HG03520 (cell line): ENCODE results near the gene CAPN11.

ENCODE experiments used
- ATAC-seq: cut with Tn5 transposase; IDR thresholded peaks from one replicate; pipeline ENCODE4 v1.9.1; 2021; ENCODE audit warnings: mild to moderate bottlenecking, moderate library complexity; ENCODE audit not compliant: unreplicated experiment

Gene CAPN11

GRCh38 chr6:44152533-44152932 lies 6.1 kb upstream of the CAPN11 start:
- no peak for ATAC-seq

- no peak for ATAC-seq
Observed at GRCh38 chr6:44154067-44154466, 4.6 kb upstream of the CAPN11 start.

- ATAC-seq = no peak
Observed at GRCh38 chr6:44156494-44157151, 2.0 kb upstream of the CAPN11 start.

- ATAC-seq = no peak
Observed at GRCh38 chr6:44157152-44157521, 1.5 kb upstream of the CAPN11 start.

- no peak for ATAC-seq
Observed at GRCh38 chr6:44161997-44162338, 3.3 kb downstream of the CAPN11 start.

GRCh38 chr6:44162876-44163625 lies 4.4 kb downstream of the CAPN11 start:
- no peak for ATAC-seq

- ATAC-seq = no peak
Observed at GRCh38 chr6:44166116-44166515, 7.5 kb downstream of the CAPN11 start.

- no peak for ATAC-seq
Observed at GRCh38 chr6:44166591-44167184, 8.1 kb downstream of the CAPN11 start.

GRCh38 chr6:44167567-44167966 lies 8.9 kb downstream of the CAPN11 start:
- no peak for ATAC-seq

GRCh38 chr6:44169154-44169553 lies 10.5 kb downstream of the CAPN11 start:
- ATAC-seq = no peak

- ATAC-seq = no peak
Observed at GRCh38 chr6:44169886-44170570, 11.4 kb downstream of the CAPN11 start.

- ATAC-seq = no peak
Observed at GRCh38 chr6:44171899-44172546, 13.4 kb downstream of the CAPN11 start.

GRCh38 chr6:44172731-44173500 lies 14.3 kb downstream of the CAPN11 start:
- ATAC-seq = no peak

GRCh38 chr6:44176130-44176761 lies 17.6 kb downstream of the CAPN11 start:
- ATAC-seq = no peak

GRCh38 chr6:44176762-44177509 lies 18.3 kb downstream of the CAPN11 start:
- no peak for ATAC-seq

GRCh38 chr6:44177691-44178423 lies 19.2 kb downstream of the CAPN11 start:
- no peak for ATAC-seq

GRCh38 chr6:44178424-44179071 lies 19.9 kb downstream of the CAPN11 start:
- ATAC-seq = no peak

GRCh38 chr6:44179072-44179536 lies 20.5 kb downstream of the CAPN11 start:
- ATAC-seq = no peak
